ENCODE measurements around the gene PAK4.

GRCh38 chr19:39190768-39191167, 65.2 kb downstream of the PAK4 start:
- TF ChIP-seq POLR2A (IDR thresholded peaks at IDR 0.05; ENCODE audit: low read depth, low read length) = no peak
- no peak for TF ChIP-seq POLR2AphosphoS5 (IDR thresholded peaks at IDR 0.05; ENCODE audit: low read depth, low read length)
- TF ChIP-seq TAF1 (IDR thresholded peaks at IDR 0.05; ENCODE audit: borderline replicate concordance, low read depth, low read length) = no peak
